Measurements from ENCODE around the gene FMN2.

DNA sequence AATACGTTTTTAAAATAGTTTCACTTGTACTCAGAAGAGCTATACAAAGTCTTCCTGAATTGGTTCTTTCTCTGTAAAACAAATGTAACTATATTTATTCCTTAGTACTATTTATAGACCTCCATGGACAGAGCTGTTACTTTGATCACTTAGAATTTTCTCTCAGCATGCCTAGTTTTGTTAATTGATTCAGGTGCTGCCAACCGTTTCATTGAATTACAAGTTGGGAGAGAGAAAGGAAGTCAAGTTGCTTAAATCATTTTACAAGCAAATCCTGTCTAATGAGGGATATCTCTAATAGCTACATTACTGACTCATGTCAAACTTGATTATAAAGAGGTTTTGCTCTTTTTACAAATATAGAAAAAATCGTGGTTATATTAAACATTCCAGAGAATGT lies 241.0 kb downstream of the FMN2 start:
- TF ChIP-seq, protein P1, sequence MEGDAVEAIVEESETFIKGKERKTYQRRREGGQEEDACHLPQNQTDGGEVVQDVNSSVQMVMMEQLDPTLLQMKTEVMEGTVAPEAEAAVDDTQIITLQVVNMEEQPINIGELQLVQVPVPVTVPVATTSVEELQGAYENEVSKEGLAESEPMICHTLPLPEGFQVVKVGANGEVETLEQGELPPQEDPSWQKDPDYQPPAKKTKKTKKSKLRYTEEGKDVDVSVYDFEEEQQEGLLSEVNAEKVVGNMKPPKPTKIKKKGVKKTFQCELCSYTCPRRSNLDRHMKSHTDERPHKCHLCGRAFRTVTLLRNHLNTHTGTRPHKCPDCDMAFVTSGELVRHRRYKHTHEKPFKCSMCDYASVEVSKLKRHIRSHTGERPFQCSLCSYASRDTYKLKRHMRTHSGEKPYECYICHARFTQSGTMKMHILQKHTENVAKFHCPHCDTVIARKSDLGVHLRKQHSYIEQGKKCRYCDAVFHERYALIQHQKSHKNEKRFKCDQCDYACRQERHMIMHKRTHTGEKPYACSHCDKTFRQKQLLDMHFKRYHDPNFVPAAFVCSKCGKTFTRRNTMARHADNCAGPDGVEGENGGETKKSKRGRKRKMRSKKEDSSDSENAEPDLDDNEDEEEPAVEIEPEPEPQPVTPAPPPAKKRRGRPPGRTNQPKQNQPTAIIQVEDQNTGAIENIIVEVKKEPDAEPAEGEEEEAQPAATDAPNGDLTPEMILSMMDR (IDR thresholded peaks at IDR 0.05) = no peak
- TF ChIP-seq POLR2A (IDR thresholded peaks at IDR 0.05) (no peak), POLR2AphosphoS5 (IDR thresholded peaks at IDR 0.05) (no peak)
